AML-193 (cell line): ENCODE data around the gene DMKN.
A peak's percentile ranks its signal among the peaks of the same experiment; 100 is the strongest.
"Not testable (repeated sequence)": the region's sequence is repeated elsewhere in the genome, so short reads cannot be mapped to it uniquely, and the experiment has no call there.

Experiments
- DNase-seq, 2 experiments: peaks; one replicate each; lab custom pipeline; 2025; lab: John Stamatoyannopoulos, UW

The DMKN gene

DNA sequence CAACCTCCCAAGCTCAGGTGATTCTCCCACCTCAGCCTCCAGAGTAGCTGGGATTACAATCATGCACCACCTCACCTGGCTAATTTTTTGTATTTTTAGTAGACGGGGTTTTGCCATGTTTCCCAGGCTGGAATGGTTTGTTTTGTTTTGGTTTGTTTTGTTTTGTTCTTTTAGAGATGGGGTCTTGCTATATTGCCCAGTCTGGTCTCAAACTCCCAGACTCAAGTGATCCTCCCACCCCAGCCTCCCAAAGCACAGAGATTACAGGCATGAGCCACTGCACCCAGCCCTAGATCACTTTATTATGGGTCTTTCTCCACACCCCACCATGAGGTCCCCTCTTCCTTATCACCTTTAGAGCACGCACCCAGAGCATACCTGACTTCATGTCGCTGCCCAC, 15.2 kb downstream of the DMKN start:
- no peak for DNase-seq

DNA sequence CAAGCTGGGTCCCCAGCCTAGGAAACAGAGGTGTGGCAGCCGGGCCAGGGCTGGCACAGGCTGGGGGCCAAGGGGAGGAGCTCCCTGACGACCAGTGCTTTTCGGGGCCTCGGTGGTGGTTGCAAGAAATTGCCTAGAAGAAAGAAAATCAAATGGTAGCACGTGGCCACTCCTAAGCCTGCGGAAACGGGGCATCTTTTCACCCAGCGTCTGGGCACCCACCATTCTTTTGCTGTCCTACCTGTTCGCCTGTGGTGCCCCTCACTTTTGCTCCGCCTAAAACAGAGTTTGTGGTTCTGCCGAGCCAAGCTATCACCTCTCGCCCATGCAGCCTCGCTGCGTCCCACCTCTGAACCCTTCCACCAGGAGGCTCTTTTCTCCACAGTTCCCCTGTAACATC, 16.0 kb downstream of the DMKN start:
- DNase-seq = no peak

DNA sequence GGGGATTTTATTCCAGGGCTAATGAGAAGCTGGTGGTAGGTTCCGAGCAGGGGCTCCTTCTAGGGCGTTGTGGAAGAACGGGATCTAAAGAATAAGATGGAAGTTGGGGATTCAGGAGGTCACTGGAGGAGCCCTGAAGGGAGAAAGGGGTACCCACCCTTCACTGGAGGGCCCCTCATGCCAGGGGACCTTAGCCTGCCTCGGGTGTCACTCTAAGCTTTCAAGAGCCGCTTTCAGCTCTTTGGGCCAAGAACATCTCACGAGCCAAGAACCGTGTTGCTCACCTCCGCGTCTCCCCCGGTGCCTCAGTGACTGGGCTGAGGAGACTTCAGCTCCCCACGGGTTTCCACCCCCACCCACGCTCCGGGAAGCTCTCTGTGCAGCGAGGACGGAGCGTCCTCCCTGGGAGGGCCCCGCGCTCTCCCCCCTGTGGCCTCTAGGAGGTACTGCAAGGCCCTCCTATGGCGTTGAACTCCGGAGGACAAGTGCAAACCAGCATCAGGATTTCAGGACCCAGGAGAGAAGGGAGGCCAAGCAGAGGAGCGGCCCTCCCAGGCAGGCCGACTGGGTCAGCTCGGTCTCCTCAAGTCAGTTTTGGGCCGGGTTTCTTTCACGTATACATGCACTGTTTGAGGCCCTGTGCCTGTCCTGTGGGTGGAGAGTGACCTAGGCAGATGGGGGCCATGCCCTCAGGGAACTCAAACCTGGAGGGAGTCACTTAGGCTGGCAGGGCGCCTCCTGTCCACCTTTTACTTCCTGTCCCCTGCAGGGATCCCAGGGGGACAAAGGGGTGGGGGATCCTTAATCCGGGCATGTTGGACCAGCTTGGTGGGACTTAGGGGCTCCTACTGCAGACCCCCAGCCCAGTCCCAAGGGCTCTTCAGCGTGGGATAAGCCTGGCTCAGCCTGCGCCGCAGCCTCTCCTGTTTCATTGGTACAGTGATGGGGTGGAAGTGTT, 18.1 kb downstream of the DMKN start:
- DNase-seq = peak; percentile 59 to 63

DNA sequence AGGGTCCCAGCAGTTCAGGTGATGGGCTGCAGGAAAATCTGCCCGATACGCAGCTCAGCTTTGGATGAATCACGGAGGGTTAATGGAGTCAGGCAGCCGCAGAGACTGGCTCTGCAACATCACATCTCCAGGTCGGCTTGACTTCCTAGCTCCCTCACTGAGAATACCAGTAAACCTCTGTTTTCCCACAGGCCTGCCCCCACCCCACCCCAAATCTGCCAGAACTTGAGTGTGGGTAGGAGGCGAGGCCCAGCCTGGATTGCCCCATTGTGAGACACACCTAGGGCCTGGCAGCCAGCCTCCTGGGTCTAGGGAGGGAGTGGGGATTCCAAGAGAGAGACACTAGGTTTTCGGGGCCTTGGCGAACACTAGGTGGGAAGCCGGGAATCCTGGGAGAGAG, 19.5 kb downstream of the DMKN start:
- DNase-seq = no peak

DNA sequence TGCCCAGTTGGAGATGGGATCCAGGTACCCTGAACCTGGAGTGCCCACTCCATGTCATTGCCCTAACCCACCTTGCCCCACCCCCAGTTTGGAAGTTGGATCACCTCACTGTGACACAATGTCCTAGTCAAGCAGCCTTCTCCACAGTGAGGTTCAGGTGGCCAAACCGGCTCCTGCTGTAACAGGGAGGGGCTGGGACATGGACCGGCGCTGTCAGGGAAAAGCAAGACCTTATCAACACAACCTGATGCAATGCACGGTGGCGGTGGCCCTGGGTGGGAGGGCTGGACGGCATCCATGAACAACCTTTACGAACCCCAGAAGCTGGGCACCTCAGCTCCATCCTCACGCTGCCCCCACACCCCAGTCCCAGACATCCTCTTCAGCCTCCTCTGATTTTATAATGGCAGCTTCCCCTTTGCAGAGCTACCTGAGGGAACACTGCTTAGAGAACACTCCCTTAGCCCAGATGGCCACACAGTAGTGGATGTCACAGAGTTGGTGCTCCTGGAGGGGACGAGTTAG, 21.6 kb downstream of the DMKN start:
- DNase-seq = no peak

DNA sequence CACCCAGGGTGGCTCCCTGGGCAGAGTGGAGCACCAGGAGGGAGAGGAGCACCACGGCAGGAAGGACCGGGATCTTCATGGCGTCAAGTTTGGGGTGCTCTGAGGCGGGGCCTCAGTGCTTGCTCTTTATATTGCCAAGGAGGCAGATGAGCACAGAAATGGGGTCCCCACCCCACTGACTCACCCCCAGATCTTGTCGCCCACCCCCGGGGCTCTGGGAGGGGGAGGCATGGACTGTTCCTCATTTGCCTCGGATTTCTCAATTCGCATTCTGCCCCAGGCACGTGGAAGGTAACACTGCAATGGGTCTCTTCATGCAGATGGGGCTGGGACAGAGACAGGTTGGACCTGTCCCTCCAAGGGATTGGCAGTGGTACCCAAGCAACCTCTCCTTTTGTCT, 23.1 kb downstream of the DMKN start, which contains the start of gene KRTDAP:
TSS of gene KRTDAP (minus strand) at position 101 of the 400 bp plus-strand sequence. CDS start at position 79, 22 bp downstream.
- no peak for DNase-seq

DNA sequence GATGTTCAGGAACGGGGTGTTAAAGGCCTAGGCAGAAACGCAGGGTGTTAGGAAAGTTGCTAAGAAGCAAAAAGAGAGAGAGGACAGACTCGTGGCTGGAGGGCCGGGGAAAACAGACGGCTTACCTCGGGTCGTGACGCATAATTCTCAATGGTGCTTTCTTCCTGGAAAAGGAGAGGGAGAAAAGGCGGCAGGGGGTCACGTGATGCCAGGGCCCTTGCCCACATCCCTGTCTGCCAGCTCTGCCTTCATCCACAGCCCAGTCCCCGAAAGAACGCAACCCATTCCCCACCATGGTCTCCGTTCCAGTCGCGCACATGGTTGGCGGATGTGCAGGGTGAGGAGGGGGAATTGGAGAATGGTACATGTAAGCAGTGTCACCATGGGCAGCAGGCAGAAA, 24.8 kb downstream of the DMKN start:
- no peak for DNase-seq

DNA sequence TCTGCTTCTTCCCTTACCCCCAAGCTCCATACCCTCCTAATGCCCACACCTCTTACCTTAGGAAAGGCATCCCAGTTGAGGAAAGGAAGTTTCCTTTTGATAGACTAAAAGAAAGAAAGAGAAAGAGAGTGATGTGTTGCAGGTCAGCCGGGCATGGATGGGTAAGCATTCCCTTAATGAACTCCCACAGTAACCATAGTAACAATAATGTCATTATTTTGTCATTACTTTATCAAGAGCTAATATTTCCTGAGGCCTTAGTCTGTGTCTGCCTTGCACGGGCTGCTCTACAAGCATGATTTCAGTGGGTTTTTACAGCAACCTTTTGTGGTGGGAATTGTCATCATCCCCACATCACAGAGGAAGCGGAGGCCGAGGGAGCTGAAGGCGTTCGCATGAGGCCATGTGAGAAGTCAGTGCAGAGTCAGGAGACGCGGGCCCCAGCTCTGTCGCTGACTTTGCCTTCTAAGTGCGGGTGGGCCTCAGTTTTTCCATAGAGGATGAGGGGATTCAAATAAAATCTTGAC, 25.7 kb downstream of the DMKN start:
- DNase-seq = no peak

DNA sequence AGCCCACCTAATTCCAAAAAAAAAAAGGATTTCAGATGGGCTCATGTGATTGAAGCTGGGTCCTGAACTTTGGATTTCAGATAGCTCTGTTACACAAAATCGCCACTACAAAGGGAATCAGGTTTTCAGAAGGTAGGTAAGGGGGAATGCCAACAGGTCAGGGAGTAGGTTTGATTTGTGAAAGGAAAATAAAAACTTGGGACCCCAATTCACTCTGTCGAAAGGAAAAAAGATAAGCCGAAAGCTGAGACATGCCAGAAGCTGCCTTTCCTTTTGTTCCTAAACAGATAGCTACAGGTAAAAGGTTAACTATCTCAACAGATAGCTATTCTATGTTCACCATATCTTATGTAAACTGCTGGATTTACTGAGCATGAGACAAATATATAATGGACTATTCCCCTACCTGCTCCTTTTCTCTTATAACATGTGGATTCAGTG, 27.2 kb downstream of the DMKN start:
- no peak for DNase-seq

DNA sequence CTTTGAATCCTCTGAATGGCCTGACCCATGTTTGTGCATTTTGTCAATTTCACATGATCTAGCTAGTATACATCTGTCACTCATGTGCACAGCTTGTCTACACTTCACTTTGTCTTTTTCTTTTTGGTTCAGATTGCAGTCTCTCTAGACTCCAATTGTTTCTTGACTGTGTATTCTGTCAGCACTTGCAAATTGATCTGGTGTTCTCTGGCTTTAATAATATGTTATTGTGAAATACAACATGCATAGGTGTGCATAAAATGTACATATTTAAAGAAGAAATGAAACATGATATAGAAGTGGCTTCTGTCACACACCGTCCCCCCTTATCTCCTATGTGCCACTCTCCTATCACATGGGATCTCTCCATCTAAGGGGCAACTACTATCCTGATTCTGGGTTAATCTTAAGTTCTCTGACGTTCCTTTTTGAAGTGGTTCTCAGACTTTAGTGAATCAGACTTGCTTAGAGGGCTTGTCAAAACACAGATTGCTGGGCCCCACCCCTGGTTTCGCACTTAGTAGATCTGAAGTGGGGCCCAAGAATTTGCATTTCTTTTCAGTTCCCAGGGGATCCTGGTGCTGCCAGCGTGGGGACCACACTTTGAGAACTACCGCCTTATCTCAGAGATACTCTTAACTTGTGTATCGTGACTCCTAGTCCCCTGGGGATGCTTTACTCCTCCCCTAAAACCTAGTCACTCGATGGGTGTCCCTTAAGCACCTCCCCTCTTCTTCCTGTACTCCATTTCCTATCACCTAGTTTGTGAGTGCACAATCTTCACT, 29.0 kb downstream of the DMKN start:
- no peak for DNase-seq

DNA sequence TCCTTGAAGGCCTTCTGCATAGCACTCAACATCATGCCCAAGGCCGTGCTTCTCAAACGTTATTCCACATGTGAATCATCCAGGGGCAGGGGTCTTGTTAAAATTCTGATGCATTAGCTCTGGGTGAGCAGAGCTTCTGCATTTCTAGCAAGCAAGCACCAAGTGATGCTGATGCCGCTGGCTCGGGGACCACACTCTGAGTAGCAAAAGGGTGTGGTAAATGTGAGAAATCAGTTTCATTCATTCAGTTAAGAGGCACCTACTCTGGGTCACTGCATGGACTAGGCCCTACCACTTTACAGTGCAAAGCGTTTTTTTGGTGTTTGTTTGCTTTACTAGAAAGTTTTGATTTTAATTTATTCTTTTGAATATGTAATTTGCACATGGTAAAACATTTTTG, 30.4 kb downstream of the DMKN start:
- DNase-seq = no peak

DNA sequence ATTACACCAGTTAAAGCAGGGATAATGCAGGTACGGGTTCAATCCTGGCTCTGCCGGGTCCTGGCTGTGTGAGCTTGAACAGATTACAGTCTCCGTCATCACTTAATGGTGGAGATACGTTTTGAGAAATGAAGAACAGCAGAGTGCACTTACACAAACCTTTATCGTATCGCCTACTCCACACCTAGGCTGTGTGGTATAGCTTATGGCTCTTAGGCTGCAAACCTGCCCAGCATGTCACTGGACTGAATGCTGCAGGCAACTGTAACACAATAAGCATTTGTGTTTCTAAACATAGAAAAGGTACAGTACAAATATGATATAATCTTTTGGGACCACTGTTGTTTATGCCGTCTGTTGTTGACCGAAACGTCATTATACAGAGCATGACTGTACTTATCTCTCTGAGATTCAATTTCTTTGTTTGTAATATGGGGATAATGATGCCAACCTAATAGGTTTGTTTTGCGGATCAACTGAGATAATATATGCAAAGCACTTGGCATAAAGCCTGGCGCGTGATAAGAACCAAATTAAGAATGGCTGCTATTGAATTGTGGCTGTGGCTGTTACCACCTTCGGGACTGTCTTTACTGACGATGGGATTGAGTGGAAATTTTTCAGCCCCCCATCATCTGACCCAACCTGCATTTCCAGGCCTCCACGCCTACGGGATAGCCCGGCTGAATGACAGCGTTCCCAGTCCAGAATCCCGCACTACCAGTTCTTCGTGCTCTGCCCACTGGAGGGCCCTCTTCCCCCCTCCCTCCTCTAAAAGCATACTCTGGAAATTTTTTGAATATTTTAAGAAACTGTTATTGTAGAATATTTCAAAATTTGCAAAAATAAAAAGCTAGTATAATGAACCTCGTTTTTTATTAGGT, 34.4 kb downstream of the DMKN start:
- DNase-seq = no peak

DNA sequence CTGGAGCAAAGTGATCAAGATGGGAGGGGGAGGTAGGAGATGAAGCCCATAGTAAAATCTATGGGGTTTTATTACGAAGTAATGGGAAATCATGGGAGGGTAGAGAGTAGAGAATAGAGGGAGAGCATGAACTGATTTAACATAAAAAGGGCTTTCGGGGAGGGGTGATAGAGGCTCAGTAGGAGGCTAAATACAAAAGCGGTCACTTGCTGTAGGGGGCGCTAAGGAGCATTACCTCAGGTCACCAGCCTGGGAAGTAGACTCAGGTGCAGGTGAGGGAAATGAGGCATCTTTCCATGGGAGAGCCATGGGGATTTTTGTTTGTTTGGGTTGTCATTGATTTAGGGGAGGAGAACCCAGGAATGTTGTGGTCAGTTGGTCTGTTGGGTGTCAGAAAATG, 37.3 kb downstream of the DMKN start:
- no peak for DNase-seq

DNA sequence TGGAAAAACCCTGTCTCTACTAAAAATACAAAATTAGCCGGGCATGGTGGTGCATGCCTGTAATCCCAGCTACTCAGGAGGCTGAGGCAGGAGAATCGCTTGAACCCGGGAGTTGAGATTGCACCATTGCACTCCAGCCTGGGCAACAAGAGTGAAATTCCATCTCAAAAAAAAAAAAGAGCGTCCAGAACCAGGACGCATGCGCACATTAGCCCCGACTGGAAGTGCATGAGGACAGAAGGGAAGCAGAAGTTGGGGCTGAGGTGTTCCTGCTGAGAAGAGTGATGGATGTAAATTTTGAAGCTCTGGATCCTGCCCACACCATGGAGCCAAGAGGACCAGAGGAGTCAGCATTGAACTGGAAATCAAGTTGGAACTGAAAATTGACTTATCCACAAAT, 38.9 kb downstream of the DMKN start:
- not testable (repeated sequence) for DNase-seq

DNA sequence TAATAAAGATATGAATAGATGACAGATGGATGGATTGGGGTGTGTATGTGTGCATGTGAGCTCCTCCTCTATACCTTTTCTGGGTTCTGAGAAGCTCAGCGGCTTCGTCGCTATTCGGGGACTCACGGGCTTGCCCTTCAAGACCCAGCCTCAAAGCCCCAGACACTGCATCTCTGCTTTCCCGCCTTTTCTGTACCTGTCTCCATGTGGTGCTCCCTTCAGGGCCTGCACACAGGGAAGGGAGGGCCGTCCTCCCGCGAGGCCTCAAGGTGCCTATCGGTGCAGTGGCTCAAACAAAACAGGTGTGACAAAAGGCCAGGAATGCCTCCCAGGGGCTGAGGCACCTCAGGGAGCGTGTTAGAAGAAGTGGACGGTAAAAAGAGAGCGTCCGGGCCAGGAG, 39.3 kb downstream of the DMKN start:
- no peak for DNase-seq

DNA sequence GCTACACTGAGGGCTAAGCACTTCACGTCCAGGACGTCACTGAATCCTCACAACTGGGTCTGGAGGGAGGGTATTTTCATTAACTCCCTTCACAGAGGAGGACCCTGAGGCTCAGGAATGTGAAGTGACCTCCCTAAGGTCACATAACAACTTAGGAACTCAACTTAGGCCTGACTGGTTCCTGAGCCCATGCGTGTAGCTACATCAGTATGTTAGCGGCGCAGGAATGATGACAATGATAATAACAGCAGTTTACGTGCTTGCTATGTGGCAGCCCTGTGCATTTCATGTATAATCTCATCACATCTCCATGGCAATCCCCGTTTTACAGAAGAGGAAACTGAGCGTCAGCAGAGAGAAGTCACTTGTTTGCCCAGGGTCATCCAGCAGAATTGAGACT, 41.5 kb downstream of the DMKN start:
- no peak for DNase-seq

DNA sequence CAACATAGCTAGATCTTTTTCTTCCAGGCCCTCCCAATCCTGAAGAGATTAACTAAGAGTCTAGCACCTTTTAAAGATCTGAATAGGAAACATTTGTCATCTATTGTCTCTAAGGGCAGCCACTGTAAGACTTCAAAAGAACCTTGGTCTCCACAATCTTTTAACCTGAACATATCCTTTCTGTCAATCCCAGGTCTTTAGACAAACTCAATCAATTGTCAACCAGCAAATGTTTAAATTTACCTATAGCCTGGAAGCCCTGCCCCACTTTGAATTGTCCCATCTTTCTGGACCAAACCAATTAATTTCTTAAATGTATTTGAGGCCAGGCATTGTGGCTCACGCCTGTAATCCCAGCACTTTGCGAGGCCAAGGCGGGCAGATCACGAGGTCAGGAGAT, 42.4 kb downstream of the DMKN start:
- not testable (repeated sequence) for DNase-seq

DNA sequence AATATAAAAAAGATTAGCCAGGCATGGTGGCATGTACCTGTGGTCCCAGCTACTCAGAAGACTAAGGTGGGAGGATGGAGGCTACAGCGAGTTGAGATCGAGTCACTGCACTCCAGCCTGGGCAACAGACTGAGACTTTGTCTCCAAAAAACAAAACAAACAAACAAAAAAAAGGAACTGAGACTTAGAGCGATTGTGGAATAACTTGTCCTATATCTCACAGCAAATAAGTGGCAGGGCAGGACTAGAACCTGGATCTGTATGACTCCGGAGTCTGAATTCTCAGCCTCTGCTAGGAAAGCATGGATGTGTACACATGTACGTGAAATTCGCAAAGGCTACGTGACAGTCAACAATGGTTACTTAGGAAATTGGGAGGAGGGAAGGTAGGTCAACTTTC, 43.3 kb downstream of the DMKN start:
- no peak for DNase-seq

DNA sequence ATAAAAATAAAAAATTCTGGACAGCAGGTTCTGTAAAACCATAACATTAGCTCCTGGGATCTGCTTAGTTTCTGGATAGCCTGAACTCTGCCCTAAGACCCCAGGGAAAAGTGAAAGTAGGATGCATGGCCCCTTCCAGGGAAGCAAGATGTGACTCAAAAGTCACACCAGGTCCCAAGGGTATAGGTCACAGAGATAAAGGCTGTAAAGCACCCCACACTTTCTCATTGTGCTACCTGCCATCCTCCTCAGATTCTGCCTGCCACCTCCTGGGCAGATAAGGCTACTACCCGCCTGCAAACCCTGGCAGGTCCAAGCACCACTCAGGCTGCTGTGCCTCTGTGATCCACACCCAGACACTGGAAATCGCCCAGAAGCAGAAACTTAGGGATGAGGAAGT, 44.8 kb downstream of the DMKN start:
- peak; percentile 50 to 56 for DNase-seq

DNA sequence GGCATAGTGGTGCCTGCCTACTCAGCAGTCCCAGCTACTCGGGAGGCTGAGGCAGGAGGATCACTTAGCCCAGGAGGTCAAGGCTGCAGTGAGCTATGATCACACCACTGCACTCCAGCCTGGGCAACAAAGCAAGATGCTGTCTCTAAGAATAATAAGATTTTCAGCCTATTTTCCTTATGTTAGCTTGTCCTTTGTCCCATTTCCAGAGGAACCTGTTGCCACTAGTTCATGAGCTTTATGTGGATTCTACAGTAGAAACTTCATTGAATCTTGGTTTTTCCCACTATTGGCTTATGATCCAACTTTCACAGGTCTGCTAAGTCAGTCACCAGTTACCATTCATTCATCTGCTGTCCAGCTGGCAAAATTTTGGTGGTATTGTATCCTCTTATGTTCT, 47.2 kb downstream of the DMKN start:
- DNase-seq = no peak

DNA sequence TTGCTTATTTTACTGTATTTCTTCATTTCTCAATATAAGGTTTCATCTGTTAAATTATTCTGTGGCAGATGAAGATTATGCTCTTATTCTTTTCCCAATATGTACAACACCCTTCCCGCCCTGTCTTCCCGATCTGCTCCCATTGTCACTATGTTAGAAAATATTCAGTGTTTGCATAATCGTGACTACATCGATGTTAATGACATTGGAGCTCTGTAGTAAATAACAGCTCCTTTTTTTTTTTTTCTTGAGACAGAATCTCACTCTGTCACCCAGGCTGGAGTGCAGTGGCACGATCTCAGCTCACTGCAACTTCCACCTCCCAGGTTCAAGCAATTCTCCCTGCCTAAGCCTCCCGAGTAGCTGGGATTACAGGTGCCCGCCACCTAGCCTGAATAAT, 50.5 kb downstream of the DMKN start:
- not testable (repeated sequence) for DNase-seq
